ENCODE measurements around the gene PDLIM3. TPM values are rescaled to one million over a fixed set of nuclear protein-coding genes. Genes with fewer than 3 reads are reported as not detected.

PDLIM3 gene
- total and polyA plus RNA-seq, 2 donors (not counting 1 experiment from before 2014, with no cell fraction given) = 0.15 TPM; not detected in 1

DNA sequence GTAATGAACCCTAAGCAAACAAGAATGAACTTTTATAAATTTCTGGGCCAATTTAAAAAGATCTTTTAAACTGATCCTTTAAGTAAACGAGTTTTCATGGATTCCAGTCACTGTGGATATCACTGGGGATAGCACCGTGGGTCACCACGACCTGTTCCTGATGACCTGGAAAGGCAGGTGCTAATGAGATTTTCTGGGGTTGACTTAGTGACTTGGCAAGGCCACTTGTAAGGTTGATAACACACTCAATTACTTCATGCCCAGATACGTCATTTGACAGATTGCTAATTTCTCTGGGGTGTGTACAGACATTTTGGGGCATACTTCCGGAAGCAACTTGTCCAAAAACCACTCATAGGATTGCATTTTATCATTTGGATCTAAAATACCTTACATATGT is 24.5 kb downstream of the PDLIM3 start:
- no peak overlapping the region for H3K9ac ChIP-seq (ENCODE audit: low read length)
- TF ChIP-seq, protein P1, sequence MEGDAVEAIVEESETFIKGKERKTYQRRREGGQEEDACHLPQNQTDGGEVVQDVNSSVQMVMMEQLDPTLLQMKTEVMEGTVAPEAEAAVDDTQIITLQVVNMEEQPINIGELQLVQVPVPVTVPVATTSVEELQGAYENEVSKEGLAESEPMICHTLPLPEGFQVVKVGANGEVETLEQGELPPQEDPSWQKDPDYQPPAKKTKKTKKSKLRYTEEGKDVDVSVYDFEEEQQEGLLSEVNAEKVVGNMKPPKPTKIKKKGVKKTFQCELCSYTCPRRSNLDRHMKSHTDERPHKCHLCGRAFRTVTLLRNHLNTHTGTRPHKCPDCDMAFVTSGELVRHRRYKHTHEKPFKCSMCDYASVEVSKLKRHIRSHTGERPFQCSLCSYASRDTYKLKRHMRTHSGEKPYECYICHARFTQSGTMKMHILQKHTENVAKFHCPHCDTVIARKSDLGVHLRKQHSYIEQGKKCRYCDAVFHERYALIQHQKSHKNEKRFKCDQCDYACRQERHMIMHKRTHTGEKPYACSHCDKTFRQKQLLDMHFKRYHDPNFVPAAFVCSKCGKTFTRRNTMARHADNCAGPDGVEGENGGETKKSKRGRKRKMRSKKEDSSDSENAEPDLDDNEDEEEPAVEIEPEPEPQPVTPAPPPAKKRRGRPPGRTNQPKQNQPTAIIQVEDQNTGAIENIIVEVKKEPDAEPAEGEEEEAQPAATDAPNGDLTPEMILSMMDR (IDR thresholded peaks at IDR 0.05) = no peak
- no peak for TF ChIP-seq EZH2 (IDR thresholded peaks at IDR 0.05; ENCODE audit: borderline replicate concordance, insufficient read depth, low read depth, low read length, poor library complexity, severe bottlenecking)
- 67% methylated on average over 1 of the region's 5 CpGs for WGBS (ENCODE audit: insufficient coverage)
- Mint-ChIP-seq H3K27me3 (peaks cover 61% of the 10 kb centered on the region), H3K9me3 (ENCODE audit: insufficient read depth) (no peaks in the 10 kb centered on the region), H3K27ac (no peak overlapping the region), H3K4me3 (no peak overlapping the region), H3K4me1 (peaks cover 4% of the 10 kb centered on the region)
- intact Hi-C loops (cut with micrococcal nuclease) = no loop called here
- DNase-seq (no peak), ATAC-seq (ENCODE audit: low read depth) (no peak)
- CTCF ChIA-PET = interaction anchor here (0.6 kb wide), 1 partner anchor 23 kb away, joined by 3 read pairs; no protein-coding TSS in a partner anchor
- H3K36me3 ChIP-seq (replicated peaks in 1 of 2; ENCODE audit: control extremely low read depth in 1 of 2, control insufficient read depth in 1 of 2, extremely low read depth in 1 of 2, insufficient read depth in 2 of 2, low read length in 1 of 2) = no peaks in the 10 kb centered on the region
- H3K79me2 ChIP-seq (ENCODE audit: control insufficient read depth, insufficient read depth, low read length) = no peaks in the 10 kb centered on the region
- no peak overlapping the region for H3K4me3 ChIP-seq (ENCODE audit: control extremely low read depth in 1 of 5, extremely low read depth in 1 of 5, insufficient read depth in 1 of 5, low read depth in 2 of 5, low read length in 4 of 5)
- H3K4me1 ChIP-seq (ENCODE audit: control insufficient read depth in 2 of 2, insufficient read depth in 2 of 2, low read length in 2 of 2) = peaks cover 4 to 7% of the 10 kb centered on the region in 2 donors
- H2AFZ ChIP-seq (ENCODE audit: insufficient read depth, low read depth, low read length, poor library complexity, severe bottlenecking) = no peak overlapping the region
- H3K4me2 ChIP-seq (replicated peaks; ENCODE audit: low read depth, low read length, poor library complexity, severe bottlenecking) = no peak overlapping the region
- no peak overlapping the region for H3K27ac ChIP-seq (ENCODE audit: low read length in 2 of 2)
- POLR2A ChIA-PET = no interaction called here
- H4K20me1 ChIP-seq (ENCODE audit: control insufficient read depth, insufficient read depth, low read length, poor library complexity, severe bottlenecking) = no peaks in the 10 kb centered on the region
- H3K27me3 ChIP-seq (replicated peaks in 1 of 4; ENCODE audit: control extremely low read depth in 1 of 4, control insufficient read depth in 3 of 4, insufficient read depth in 4 of 4, low read length in 3 of 4) = peaks cover 0 to 31% (median 11%) of the 10 kb centered on the region in 4 experiments
- no peaks in the 10 kb centered on the region for H3K9me3 ChIP-seq (ENCODE audit: control extremely low read depth in 1 of 3, control insufficient read depth in 2 of 3, insufficient read depth in 1 of 3, low read length in 2 of 3)

DNA sequence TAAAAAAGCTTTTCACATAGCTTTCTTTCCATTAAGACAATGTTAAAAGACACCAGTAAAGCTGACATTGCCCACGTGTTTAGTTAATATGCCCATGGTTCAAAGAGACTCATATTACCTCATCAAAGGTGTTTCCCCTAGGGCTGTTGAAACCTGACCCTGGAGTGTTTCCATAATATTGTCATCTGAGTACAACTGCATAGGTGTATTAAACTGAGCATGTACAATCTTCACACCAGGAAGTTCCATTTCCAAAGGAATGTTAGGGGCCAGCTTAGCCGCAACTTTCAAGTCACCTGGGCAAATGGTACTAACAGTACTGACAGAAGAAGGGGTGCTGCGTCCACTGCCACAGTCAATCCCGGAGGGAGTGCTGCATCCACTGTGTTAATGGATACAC is 27.1 kb downstream of the PDLIM3 start:
- ChIA-PET CTCF (no interaction called here), POLR2A (no interaction called here)
- no peaks in the 10 kb centered on the region for H3K4me1 Mint-ChIP-seq
- intact Hi-C loops (cut with micrococcal nuclease) = no loop called here
- no peaks in the 10 kb centered on the region for H3K36me3 ChIP-seq (replicated peaks in 1 of 2; ENCODE audit: control extremely low read depth in 1 of 2, control insufficient read depth in 1 of 2, extremely low read depth in 1 of 2, insufficient read depth in 2 of 2, low read length in 1 of 2)
- H3K9ac ChIP-seq (ENCODE audit: low read length) = no peak overlapping the region
- no peak for ATAC-seq (ENCODE audit: low read depth)
- no peak overlapping the region for H3K27ac Mint-ChIP-seq
- H3K27me3 ChIP-seq (replicated peaks in 1 of 4; ENCODE audit: control extremely low read depth in 1 of 4, control insufficient read depth in 3 of 4, insufficient read depth in 4 of 4, low read length in 3 of 4) = peaks cover 0 to 15% (median 3%) of the 10 kb centered on the region in 4 experiments
- no peak overlapping the region for H3K4me3 Mint-ChIP-seq
- H3K4me1 ChIP-seq (ENCODE audit: control insufficient read depth in 2 of 2, insufficient read depth in 2 of 2, low read length in 2 of 2) = peaks cover 0 to 3% of the 10 kb centered on the region in 2 donors
- DNase-seq = no peak
- no peaks in the 10 kb centered on the region for H3K79me2 ChIP-seq (ENCODE audit: control insufficient read depth, insufficient read depth, low read length)
- WGBS (ENCODE audit: insufficient coverage) = 88% methylated on average over 3 of the region's 4 CpGs
- H3K27me3 Mint-ChIP-seq = peaks cover 54% of the 10 kb centered on the region
- H3K4me2 ChIP-seq (replicated peaks; ENCODE audit: low read depth, low read length, poor library complexity, severe bottlenecking) = no peak overlapping the region
- no peak overlapping the region for H2AFZ ChIP-seq (ENCODE audit: insufficient read depth, low read depth, low read length, poor library complexity, severe bottlenecking)
- no peaks in the 10 kb centered on the region for H4K20me1 ChIP-seq (ENCODE audit: control insufficient read depth, insufficient read depth, low read length, poor library complexity, severe bottlenecking)
- TF ChIP-seq EZH2 (IDR thresholded peaks at IDR 0.05; ENCODE audit: borderline replicate concordance, insufficient read depth, low read depth, low read length, poor library complexity, severe bottlenecking) = no peak
- TF ChIP-seq, protein P1 (IDR thresholded peaks at IDR 0.05) = no peak
- no peak overlapping the region for H3K27ac ChIP-seq (ENCODE audit: low read length in 2 of 2)
- no peak overlapping the region for H3K4me3 ChIP-seq (ENCODE audit: control extremely low read depth in 1 of 5, extremely low read depth in 1 of 5, insufficient read depth in 1 of 5, low read depth in 2 of 5, low read length in 4 of 5)
- H3K9me3 ChIP-seq (ENCODE audit: control extremely low read depth in 1 of 3, control insufficient read depth in 2 of 3, insufficient read depth in 1 of 3, low read length in 2 of 3) = peaks cover 0 to 2% (median 0%) of the 10 kb centered on the region in 3 donors
- H3K9me3 Mint-ChIP-seq (ENCODE audit: insufficient read depth) = no peaks in the 10 kb centered on the region
